Upper lobe of left lung (tissue), 6 donors: ENCODE results near the gene PRSS36. TPM values are rescaled to one million over a fixed set of nuclear protein-coding genes. Genes with fewer than 3 reads are reported as not detected.

Experiments
- ATAC-seq, 2 donors: fragments of 200-7000 bp; cut with Tn5 transposase; one replicate each; pipeline ENCODE4 v1.9.1; 2022; ENCODE audit warnings: mild to moderate bottlenecking in 2 of 2, moderate library complexity in 2 of 2; ENCODE audit not compliant: low FRiP score in 2 of 2
- DNase-seq, 2 donors: peaks; one replicate each; pipeline ENCODE4 v3.0.0-alpha.2; 2019 to 2020
- H3K27ac ChIP-seq, 4 donors: fragments of 200-600 bp; sonication (generic); one replicate each; pipeline ENCODE4 v1.5.1; 2016 to 2019
- H3K27me3 ChIP-seq, 4 donors: fragments of 200-600 bp; sonication (generic); one replicate each; pipeline ENCODE4 v1.5.1; 2017 to 2019
- H3K36me3 ChIP-seq, 4 donors: fragments of 200-600 bp; sonication (generic); one replicate each; pipeline ENCODE4 v1.5.1; 2016 to 2019
- H3K4me1 ChIP-seq, 4 donors: fragments of 200-600 bp; sonication (generic); one replicate each; pipeline ENCODE4 v1.5.1; 2018 to 2019
- H3K4me3 ChIP-seq, 4 donors: fragments of 200-600 bp; sonication (generic); one replicate each; pipeline ENCODE4 v1.5.1; 2017 to 2019; ENCODE audit warnings: mild to moderate bottlenecking in 2 of 4, moderate library complexity in 1 of 4
- H3K9me3 ChIP-seq, 4 donors: fragments of 200-600 bp; sonication (generic); one replicate each; pipeline ENCODE4 v1.5.1; 2018 to 2019
- EP300 ChIP-seq, 4 donors: sonication (generic); formaldehyde crosslinking; IDR thresholded peaks; one replicate each; pipeline ENCODE4 v1.5.1; 2017; ENCODE audit warnings: antibody characterized with exemption in 4 of 4, control low read depth in 2 of 4
- POLR2A ChIP-seq, 4 donors: fragments of 450-650 bp; IDR thresholded peaks; one replicate each; pipeline ENCODE4 v1.5.1; 2016 to 2017; ENCODE audit warnings: antibody characterized with exemption in 4 of 4, mild to moderate bottlenecking in 2 of 4
- POLR2AphosphoS5 ChIP-seq, 2 donors: sonication (generic); formaldehyde crosslinking; IDR thresholded peaks; one replicate each; pipeline ENCODE4 v1.5.1; 2017; ENCODE audit warnings: antibody characterized with exemption in 2 of 2
- WGBS, 2 donors: methylation state at CpG; one replicate each; pipeline ENCODE4 v1.1.5; 2017 to 2018; 5-methylcytosine and 5-hydroxymethylcytosine counted together
- total RNA-seq, 6 donors: library from RNA; depleted of rRNA in 4 of 6; stranded (reverse); fragments of >200 nt in 4 of 6; gene quantifications; one replicate each; pipeline versions ENCODE4 v1.1.0 to v1.2.1, GENCODE V29; 2016 to 2021
- TF ChIP-seq, protein P1 (sequence below), 6 experiments: fragments of 450-650 bp in 4 of 6; fragments of 200-600 bp in 2 of 6; sonication (generic) in 2 of 6; IDR thresholded peaks; one replicate each; pipeline ENCODE4 v1.5.1; 2016 to 2019; ENCODE audit warnings: antibody characterized with exemption in 6 of 6
- donor health status: DM: no; HTN: no; CAD: no; lungs with moderate emphysema.
- donor health status: DM: no; HTN: yes; CAD: no; lungs with severe emphysema.

Gene PRSS36
- total RNA-seq, 6 donors from 2014 or later = 1.4 to 61.8 (median 5.6) TPM

DNA sequence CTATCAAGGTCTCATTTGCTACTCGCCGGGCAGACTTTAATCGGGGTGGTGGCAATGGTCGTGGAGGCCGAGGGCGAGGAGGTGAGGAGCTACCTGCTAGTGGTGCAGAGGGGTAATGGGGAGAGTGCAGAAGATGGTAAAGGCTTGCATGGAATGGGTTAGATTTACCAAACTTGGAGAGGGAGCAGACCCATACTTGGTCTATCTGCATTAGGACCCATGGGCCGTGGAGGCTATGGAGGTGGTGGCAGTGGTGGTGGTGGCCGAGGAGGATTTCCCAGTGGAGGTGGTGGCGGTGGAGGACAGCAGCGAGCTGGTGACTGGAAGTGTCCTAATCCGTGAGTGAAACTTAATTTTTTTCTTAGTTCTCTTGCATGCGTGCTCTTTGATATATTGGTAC lies 40.2 kb upstream of the PRSS36 start:
- no peak overlapping the region for H3K27ac ChIP-seq
- peaks cover 0 to 14% (median 5%) of the 10 kb centered on the region in 4 donors for H3K4me1 ChIP-seq
- DNase-seq (no peak), ATAC-seq (no peak)
- no peaks in the 10 kb centered on the region for H3K9me3 ChIP-seq
- no peak for TF ChIP-seq EP300 (IDR thresholded peaks at IDR 0.05)
- TF ChIP-seq, protein P1, sequence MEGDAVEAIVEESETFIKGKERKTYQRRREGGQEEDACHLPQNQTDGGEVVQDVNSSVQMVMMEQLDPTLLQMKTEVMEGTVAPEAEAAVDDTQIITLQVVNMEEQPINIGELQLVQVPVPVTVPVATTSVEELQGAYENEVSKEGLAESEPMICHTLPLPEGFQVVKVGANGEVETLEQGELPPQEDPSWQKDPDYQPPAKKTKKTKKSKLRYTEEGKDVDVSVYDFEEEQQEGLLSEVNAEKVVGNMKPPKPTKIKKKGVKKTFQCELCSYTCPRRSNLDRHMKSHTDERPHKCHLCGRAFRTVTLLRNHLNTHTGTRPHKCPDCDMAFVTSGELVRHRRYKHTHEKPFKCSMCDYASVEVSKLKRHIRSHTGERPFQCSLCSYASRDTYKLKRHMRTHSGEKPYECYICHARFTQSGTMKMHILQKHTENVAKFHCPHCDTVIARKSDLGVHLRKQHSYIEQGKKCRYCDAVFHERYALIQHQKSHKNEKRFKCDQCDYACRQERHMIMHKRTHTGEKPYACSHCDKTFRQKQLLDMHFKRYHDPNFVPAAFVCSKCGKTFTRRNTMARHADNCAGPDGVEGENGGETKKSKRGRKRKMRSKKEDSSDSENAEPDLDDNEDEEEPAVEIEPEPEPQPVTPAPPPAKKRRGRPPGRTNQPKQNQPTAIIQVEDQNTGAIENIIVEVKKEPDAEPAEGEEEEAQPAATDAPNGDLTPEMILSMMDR (IDR thresholded peaks at IDR 0.05) = no peak
- TF ChIP-seq POLR2AphosphoS5 (IDR thresholded peaks at IDR 0.05) = no peak
- no peak for TF ChIP-seq POLR2A (IDR thresholded peaks at IDR 0.05)
- H3K36me3 ChIP-seq = peaks cover 83 to 100% (median 93%) of the 10 kb centered on the region in 4 donors
- H3K27me3 ChIP-seq = no peaks in the 10 kb centered on the region
- H3K4me3 ChIP-seq = no peak overlapping the region
- 96 to 97% methylated on average over 12 of the region's 12 CpGs for WGBS, 2 donors

- Histone ChIP-seq H3K4me1 (peaks cover 0 to 17% (median 6%) of the 10 kb centered on the region in 4 donors), H3K9me3 (no peaks in the 10 kb centered on the region), H3K4me3 (no peak overlapping the region), H3K27me3 (no peaks in the 10 kb centered on the region), H3K36me3 (peaks cover 85 to 100% (median 95%) of the 10 kb centered on the region in 4 donors), H3K27ac (no peak overlapping the region)
- no peak for ATAC-seq
- WGBS, 2 donors = 80 to 81% methylated on average over 2 of the region's 2 CpGs
- DNase-seq = no peak
- TF ChIP-seq POLR2A (IDR thresholded peaks at IDR 0.05) (no peak), POLR2AphosphoS5 (IDR thresholded peaks at IDR 0.05) (no peak), EP300 (IDR thresholded peaks at IDR 0.05) (no peak)
- TF ChIP-seq, protein P1 (IDR thresholded peaks at IDR 0.05) = no peak
Observed at GRCh38 chr16:31189412-31189778, 39.5 kb upstream of the PRSS36 start.

DNA sequence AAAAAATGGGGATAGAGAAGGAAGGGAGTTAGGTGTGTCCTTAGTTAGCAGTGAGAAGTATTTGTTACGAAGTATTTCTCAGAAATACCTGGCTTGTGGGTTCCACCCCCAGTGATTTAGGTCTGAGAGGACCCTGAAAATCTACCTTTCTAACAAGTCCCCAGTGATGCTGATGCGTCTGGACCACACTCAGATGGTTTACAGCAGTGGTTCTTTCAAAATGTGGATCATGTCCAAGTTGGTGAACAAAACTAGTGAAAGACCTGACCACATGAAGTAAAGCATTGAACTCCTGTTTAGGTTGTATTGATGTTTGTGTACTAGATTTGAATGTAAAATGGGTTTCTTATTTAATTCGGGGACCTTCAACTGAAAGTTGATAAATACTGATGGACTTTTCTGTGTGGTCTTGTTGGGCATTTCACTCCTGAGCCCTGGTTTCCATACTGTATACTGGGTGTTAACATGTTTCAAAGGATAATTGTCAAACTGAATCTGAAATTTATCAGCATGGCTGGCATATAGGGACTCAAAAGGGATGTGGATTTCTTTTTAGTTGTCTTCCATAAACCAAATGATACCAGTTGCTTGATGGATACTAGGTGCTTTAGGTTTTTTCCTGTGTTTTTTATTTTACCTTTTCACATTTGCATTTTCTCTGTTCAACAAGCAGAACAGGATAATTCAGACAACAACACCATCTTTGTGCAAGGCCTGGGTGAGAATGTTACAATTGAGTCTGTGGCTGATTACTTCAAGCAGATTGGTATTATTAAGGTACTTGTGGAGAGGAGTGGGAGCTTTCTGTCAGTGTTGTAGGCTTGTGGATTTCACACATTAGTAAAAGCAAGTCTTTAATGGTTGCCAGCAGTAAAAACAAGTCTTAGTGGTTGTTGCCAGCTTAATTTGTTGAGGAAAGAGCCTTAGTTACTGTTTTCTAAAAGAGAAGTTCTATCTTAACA lies 38.9 kb upstream of the PRSS36 start:
- Histone ChIP-seq H3K27me3 (no peaks in the 10 kb centered on the region), H3K4me3 (no peak overlapping the region), H3K9me3 (no peaks in the 10 kb centered on the region), H3K4me1 (peaks cover 3 to 21% (median 11%) of the 10 kb centered on the region in 4 donors), H3K36me3 (peaks cover 87 to 100% (median 94%) of the 10 kb centered on the region in 4 donors), H3K27ac (no peak overlapping the region)
- DNase-seq (no peak), ATAC-seq (no peak)
- 79 to 88% methylated on average over 3 of the region's 3 CpGs for WGBS, 2 donors
- no peak for TF ChIP-seq POLR2A (IDR thresholded peaks at IDR 0.05)
- TF ChIP-seq EP300 (IDR thresholded peaks at IDR 0.05) = no peak
- TF ChIP-seq, protein P1 (IDR thresholded peaks at IDR 0.05) = no peak

GRCh38 chr16:31187808-31188189 lies 37.9 kb upstream of the PRSS36 start:
- H3K27ac ChIP-seq = no peak overlapping the region
- H3K9me3 ChIP-seq = no peaks in the 10 kb centered on the region
- ATAC-seq (no peak), DNase-seq (no peak)
- peaks cover 12 to 31% (median 20%) of the 10 kb centered on the region in 4 donors for H3K4me1 ChIP-seq
- TF ChIP-seq POLR2AphosphoS5 (IDR thresholded peaks at IDR 0.05) = no peak
- TF ChIP-seq, protein P1 (IDR thresholded peaks at IDR 0.05) = no peak
- WGBS, 2 donors = 89 to 91% methylated on average over 8 of the region's 8 CpGs
- H3K27me3 ChIP-seq = no peaks in the 10 kb centered on the region
- no peak overlapping the region for H3K4me3 ChIP-seq
- peaks cover 84 to 100% (median 92%) of the 10 kb centered on the region in 4 donors for H3K36me3 ChIP-seq
